ENCODE data around the gene TNIP3.

Gene TNIP3

DNA sequence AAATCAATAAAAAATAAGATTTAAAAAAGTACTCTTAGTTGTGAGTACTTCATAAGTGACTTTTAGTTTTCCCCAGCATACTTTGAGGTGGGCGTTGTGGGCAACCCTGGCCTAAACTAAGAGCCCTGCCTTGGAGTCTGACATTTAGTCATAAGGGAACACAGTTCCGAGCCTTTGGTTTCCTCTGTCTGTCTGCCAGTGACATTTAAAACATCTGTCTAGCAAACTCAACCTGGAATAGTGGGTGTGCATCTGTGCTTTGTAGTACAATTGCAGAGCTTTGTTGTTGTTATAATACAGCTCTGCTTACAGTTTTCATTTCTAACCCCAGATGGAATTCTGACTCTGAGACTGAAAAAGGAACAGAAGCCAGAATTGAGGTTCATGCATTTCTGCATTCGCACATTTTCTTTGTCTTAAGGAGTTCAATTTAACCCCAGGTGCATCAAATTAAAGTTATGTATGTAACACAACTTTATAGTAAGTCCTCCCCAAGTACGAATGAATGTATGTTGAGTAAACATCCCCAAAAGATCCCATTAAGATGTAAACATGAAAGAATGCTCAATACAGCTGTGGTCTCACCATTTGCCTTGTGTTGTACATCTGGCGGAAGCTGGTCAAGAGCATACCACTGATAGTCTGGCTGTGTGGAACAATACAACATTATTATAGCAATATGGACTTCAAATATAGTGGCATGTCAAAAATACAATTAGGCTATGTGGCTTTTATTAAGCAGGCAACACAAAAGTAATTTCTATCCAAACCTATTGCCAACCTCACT is 25.9 kb downstream of the TNIP3 start:
- no peak for DNase-seq (ENCODE audit: low spot score)
- no peak overlapping the region for H3K27ac ChIP-seq
- H3K4me3 ChIP-seq = no peak overlapping the region
- no peak for TF ChIP-seq CTCF (IDR thresholded peaks at IDR 0.05)

DNA sequence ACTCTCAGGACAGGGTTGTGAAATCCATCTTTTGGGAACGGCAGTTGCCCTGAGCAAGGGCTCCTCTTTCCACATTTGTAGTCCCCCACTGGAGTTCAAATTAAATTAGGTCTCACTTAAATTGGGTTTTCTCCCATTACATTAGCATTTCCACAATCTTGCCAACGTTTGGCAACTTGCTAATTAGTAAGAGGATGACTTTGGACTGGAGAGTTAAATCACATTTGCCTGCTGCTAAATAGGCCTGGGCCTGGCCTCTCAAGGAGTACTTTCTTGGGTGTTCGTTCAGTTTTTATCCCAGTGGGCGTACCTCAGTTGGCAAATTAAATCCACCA is 33.8 kb downstream of the TNIP3 start:
- DNase-seq (ENCODE audit: low spot score) = no peak
- no peak for TF ChIP-seq CTCF (IDR thresholded peaks at IDR 0.05)
- no peak overlapping the region for H3K27ac ChIP-seq
- H3K4me3 ChIP-seq = no peak overlapping the region

GRCh38 chr4:121129606-121130325 is 34.4 kb downstream of the TNIP3 start:
- no peak for DNase-seq (ENCODE audit: low spot score)
- Histone ChIP-seq H3K4me3 (no peak overlapping the region), H3K27ac (no peak overlapping the region)
- no peak for TF ChIP-seq CTCF (IDR thresholded peaks at IDR 0.05)

GRCh38 chr4:121127100-121127499 is 37.0 kb downstream of the TNIP3 start:
- no peak for DNase-seq (ENCODE audit: low spot score)
- no peak for TF ChIP-seq CTCF (IDR thresholded peaks at IDR 0.05)
- Histone ChIP-seq H3K27ac (no peak overlapping the region), H3K4me3 (no peak overlapping the region)

GRCh38 chr4:121126449-121127006 is 37.6 kb downstream of the TNIP3 start:
- DNase-seq (ENCODE audit: low spot score) = no peak
- TF ChIP-seq CTCF (IDR thresholded peaks at IDR 0.05) = no peak
- no peak overlapping the region for H3K4me3 ChIP-seq
- no peak overlapping the region for H3K27ac ChIP-seq

GRCh38 chr4:121125498-121125885 is 38.6 kb downstream of the TNIP3 start:
- H3K4me3 ChIP-seq = no peak overlapping the region
- H3K27ac ChIP-seq = no peak overlapping the region
- no peak for TF ChIP-seq CTCF (IDR thresholded peaks at IDR 0.05)
- no peak for DNase-seq (ENCODE audit: low spot score)

All from coronary artery (tissue), 2 donors.